Keratinocyte (primary cell): ENCODE data around the gene GSTO2. TPM values are rescaled to one million over a fixed set of nuclear protein-coding genes. Genes with fewer than 3 reads are reported as not detected.

Source experiments
- DNase-seq: peaks from one replicate; pipeline ENCODE4 v3.0.0-alpha.2; 2011; ENCODE audit warnings: low read depth, missing footprints, low spot score
- FAIRE-seq: peaks from 2 replicates; lab custom pipeline; 2011; peaks lifted over from hg19 to GRCh38; lab: Jason Lieb, UNC
- H2AFZ ChIP-seq: 2 replicates; pipeline ENCODE4 v1.6.0; 2012; ENCODE audit warnings: low read length, control low read depth, inconsistent platforms; ENCODE audit not compliant: control insufficient read depth
- H3K27ac ChIP-seq: 2 replicates; pipeline ENCODE4 v1.5.1; 2011; ENCODE audit warnings: low read length; ENCODE audit not compliant: control insufficient read depth, insufficient read depth
- H3K27me3 ChIP-seq: 3 replicates; pipeline ENCODE4 v1.6.0; 2011; ENCODE audit warnings: low read length; ENCODE audit not compliant: control insufficient read depth, insufficient read depth; ENCODE audit errors: extremely low read depth
- H3K36me3 ChIP-seq, 2 experiments: 2 replicates in 1 of 2; 3 replicates in 1 of 2; pipeline ENCODE4 v1.5.1; 2011; ENCODE audit warnings: low read length in 2 of 2, mild to moderate bottlenecking in 1 of 2; ENCODE audit not compliant: control insufficient read depth in 2 of 2, insufficient read depth in 2 of 2; ENCODE audit errors: extremely low read depth in 1 of 2
- H3K4me1 ChIP-seq: 3 replicates; pipeline ENCODE4 v1.5.1; 2011; ENCODE audit warnings: low read length; ENCODE audit not compliant: control insufficient read depth, insufficient read depth; ENCODE audit errors: extremely low read depth
- H3K4me2 ChIP-seq: 3 replicates; pipeline ENCODE4 v1.6.0; 2011; ENCODE audit warnings: low read depth, low read length; ENCODE audit not compliant: control insufficient read depth, insufficient read depth; ENCODE audit errors: extremely low read depth
- H3K4me3 ChIP-seq, 3 experiments: fragments of 200-600 bp in 1 of 3; sonication (generic) in 1 of 3; 2 replicates in 2 of 3; 3 replicates in 1 of 3; pipeline ENCODE4 v1.5.1; 2011 to 2016; ENCODE audit warnings: low read length in 3 of 3, mild to moderate bottlenecking in 3 of 3, control low read depth in 2 of 3, inconsistent platforms in 1 of 3, low read depth in 1 of 3, mixed read lengths in 1 of 3, mixed run types in 1 of 3, moderate library complexity in 1 of 3; ENCODE audit not compliant: control insufficient read depth in 2 of 3, insufficient read depth in 2 of 3; ENCODE audit errors: extremely low read depth in 1 of 3
- H3K79me2 ChIP-seq: 2 replicates; pipeline ENCODE4 v1.6.0; 2012; ENCODE audit warnings: low read length; ENCODE audit not compliant: control insufficient read depth, insufficient read depth
- H3K9ac ChIP-seq: 3 replicates; pipeline ENCODE4 v1.6.0; 2011; ENCODE audit warnings: low read length; ENCODE audit not compliant: control insufficient read depth, insufficient read depth; ENCODE audit errors: extremely low read depth
- H3K9me1 ChIP-seq: 3 replicates; pipeline ENCODE4 v1.6.0; 2011; ENCODE audit warnings: low read length; ENCODE audit not compliant: control insufficient read depth, insufficient read depth; ENCODE audit errors: extremely low read depth
- H3K9me3 ChIP-seq: 2 replicates; pipeline ENCODE4 v1.5.1; 2012; ENCODE audit warnings: low read depth, low read length; ENCODE audit not compliant: control insufficient read depth
- H4K20me1 ChIP-seq: 3 replicates; pipeline ENCODE4 v1.6.0; 2011; ENCODE audit warnings: low read length; ENCODE audit not compliant: control insufficient read depth, insufficient read depth; ENCODE audit errors: extremely low read depth
- EZH2 ChIP-seq: IDR thresholded peaks from one replicate; pipeline ENCODE4 v1.6.1; 2012; ENCODE audit warnings: inconsistent platforms, mild to moderate bottlenecking, low read length, moderate library complexity
- dilution Hi-C: fragments of 300-500 bp; cut with MboI; formaldehyde crosslinking; loops from one replicate; pipeline ENCODE4 v1.7.0; 2020; ENCODE audit warnings: low sequenced_read_pairs; ENCODE audit not compliant: extremely low pct_ligation_motif_present
- polyA minus RNA-seq, 3 experiments: library from RNA; depleted of rRNA, polyadenylated mRNA; stranded (reverse); fragments of >200 nt; gene quantifications; 1 replicate in 1 of 3; 2 replicates in 1 of 3; 3 replicates in 1 of 3; pipeline ENCODE4 v1.2.3, GENCODE V29; 2011
- polyA plus RNA-seq, 5 experiments: library from polyadenylated mRNA; depleted of rRNA in 3 of 5; stranded (reverse) in 3 of 5; stranded (forward) in 1 of 5; unstranded in 1 of 5; fragments of >200 nt; gene quantifications; 1 replicate in 1 of 5; 2 replicates in 3 of 5; 3 replicates in 1 of 5; pipeline versions ENCODE4 v1.2.1 to v1.2.3, GENCODE V29; 2011 to 2012; ENCODE audit warnings: missing spikeins in 2 of 5, low read depth in 1 of 5, low replicate concordance in 1 of 5
- TF ChIP-seq, protein P1 (sequence below), 3 experiments: IDR thresholded peaks in 1 of 3; conservative IDR thresholded peaks in 1 of 3; optimal IDR thresholded peaks in 1 of 3; 2 replicates in 2 of 3; 3 replicates in 1 of 3; pipeline versions ENCODE3 to v1.5.1; 2011; ENCODE audit warnings: low read length in 3 of 3, mild to moderate bottlenecking in 3 of 3, moderate library complexity in 2 of 3, control low read depth in 1 of 3, inconsistent platforms in 1 of 3; ENCODE audit not compliant: insufficient read depth in 2 of 3; ENCODE audit errors: extremely low read depth in 1 of 3

Gene GSTO2
- polyA plus RNA-seq (42.7 to 56.9 TPM (median 47.1 TPM) in 3 replicates), polyA minus RNA-seq (17.9 to 33.5 TPM (median 25.5 TPM) in 3 replicates)
- 3.5 TPM for polyA plus RNA-seq (2011; ENCODE audit: low read depth)
- polyA plus RNA-seq (2011; cell fraction: cytosol; rRNA removed): 43.7 and 50.3 TPM in 2 replicates
- 29.6 and 32.1 TPM in 2 replicates for polyA plus RNA-seq (2011; cell fraction: nucleus; rRNA removed)
- 28.2 and 28.3 TPM in 2 replicates for polyA plus RNA-seq (2012; ENCODE audit: low replicate concordance)
- polyA minus RNA-seq (2011; cell fraction: cytosol; rRNA and poly(A)+ RNA removed): 10.7 TPM
- polyA minus RNA-seq (2011; cell fraction: nucleus; rRNA and poly(A)+ RNA removed): 7.9 and 15.6 TPM in 2 replicates

DNA sequence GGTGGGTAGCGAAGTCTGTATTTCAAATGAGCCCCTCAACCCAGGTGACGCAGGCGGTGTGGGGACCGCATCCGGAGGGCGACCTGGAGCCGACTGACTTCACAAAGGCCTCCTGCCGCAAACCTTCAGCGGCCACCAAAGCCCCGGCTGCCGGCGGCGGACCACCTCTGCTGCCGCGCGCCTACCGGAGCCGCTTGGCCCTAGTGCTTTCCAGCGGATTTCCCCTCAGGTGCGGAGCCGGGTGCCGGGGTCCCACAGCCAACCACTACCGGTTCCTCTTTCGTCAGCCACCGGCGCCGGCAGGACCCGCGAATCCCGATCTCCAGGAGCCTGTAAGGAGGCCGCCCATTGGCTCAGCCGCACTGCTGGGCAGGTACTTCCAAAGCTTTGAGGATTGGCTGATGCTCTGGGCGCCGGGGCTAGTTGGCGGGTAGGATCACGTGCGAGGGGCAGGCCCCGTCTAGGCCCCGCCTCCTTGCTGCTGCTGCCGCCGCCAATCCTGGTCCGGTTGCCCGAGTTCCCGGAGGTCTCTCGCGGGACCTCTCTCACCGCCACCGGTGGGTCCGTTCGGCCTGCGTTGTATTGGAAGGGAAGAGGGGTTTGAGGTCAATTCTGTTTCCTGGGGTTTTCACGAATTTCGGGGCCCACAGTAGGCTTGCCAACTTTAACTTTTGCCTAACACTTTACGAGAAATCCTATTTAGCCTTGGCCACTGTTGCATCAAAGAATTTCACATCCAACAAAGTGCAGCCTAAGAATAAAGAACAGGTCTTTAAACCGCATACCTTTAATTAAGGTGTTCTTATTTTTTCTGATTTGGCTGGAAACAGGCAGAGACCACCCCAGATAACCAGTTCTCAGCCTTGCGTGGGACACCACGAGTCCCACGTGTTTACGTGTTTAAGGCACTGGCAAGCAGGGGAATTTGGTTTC is at the start of gene GSTO2:
Gene GSTO2 (plus strand): TSS at position 472 of the 933 bp plus-strand sequence. CDS start 5,732 bp downstream, outside the sequence.
- peaks cover 7 to 12% of the 10 kb centered on the region in 2 experiments for H3K36me3 ChIP-seq
- dilution Hi-C loops: no loop called here
- no peaks in the 10 kb centered on the region for H4K20me1 ChIP-seq
- TF ChIP-seq EZH2: no peak
- TF ChIP-seq, protein P1, sequence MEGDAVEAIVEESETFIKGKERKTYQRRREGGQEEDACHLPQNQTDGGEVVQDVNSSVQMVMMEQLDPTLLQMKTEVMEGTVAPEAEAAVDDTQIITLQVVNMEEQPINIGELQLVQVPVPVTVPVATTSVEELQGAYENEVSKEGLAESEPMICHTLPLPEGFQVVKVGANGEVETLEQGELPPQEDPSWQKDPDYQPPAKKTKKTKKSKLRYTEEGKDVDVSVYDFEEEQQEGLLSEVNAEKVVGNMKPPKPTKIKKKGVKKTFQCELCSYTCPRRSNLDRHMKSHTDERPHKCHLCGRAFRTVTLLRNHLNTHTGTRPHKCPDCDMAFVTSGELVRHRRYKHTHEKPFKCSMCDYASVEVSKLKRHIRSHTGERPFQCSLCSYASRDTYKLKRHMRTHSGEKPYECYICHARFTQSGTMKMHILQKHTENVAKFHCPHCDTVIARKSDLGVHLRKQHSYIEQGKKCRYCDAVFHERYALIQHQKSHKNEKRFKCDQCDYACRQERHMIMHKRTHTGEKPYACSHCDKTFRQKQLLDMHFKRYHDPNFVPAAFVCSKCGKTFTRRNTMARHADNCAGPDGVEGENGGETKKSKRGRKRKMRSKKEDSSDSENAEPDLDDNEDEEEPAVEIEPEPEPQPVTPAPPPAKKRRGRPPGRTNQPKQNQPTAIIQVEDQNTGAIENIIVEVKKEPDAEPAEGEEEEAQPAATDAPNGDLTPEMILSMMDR (optimal IDR thresholded peaks at IDR 0.05 in 1 of 3, IDR thresholded peaks at IDR 0.05 in 1 of 3, conservative IDR thresholded peaks at IDR 0.05 in 1 of 3; ENCODE audit: extremely low read depth in 1 of 3, insufficient read depth in 2 of 3, low read length in 3 of 3): no peak
- H3K79me2 ChIP-seq: peaks cover 22% of the 10 kb centered on the region
- no peaks in the 10 kb centered on the region for H3K9me3 ChIP-seq
- H3K9ac ChIP-seq: peak within 1 kb of the TSS; percentile 96
- H3K9me1 ChIP-seq: no peaks in the 10 kb centered on the region
- FAIRE-seq: no peak
- H3K4me2 ChIP-seq: peak within 1 kb of the TSS; percentile 87
- peak within 1 kb of the TSS; percentile 61 to 89 (median 75) for H3K4me3 ChIP-seq
- H3K27ac ChIP-seq: peak within 1 kb of the TSS; percentile 95
- peak; percentile 87 for DNase-seq
- H3K4me1 ChIP-seq: peaks cover 8% of the 10 kb centered on the region
- H3K27me3 ChIP-seq: no peaks in the 10 kb centered on the region
- H2AFZ ChIP-seq: peak within 1 kb of the TSS; percentile 89

DNA sequence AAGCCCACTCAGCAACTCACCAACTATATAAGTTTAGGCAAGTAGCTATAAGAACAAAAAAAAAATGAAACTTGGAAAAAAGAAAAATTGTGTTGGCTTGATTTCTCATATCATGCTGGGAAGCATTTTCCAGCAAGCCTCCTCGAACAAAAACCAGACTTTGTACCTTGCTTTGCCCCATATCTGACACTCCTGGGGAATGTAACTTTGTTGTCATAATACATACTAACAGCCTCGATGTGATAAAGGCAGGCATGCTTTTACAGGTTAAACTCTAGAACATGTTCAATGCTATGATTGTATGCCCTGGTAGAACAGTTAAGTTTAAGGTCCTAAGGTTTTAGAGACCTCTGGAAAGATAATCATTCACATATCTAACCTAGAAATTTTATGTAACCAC is 48.5 kb upstream of the GSTO2 start:
- H3K4me1 ChIP-seq: no peaks in the 10 kb centered on the region
- H3K9me1 ChIP-seq: no peaks in the 10 kb centered on the region
- peaks cover 7% of the 10 kb centered on the region for H3K27me3 ChIP-seq
- no peak overlapping the region for H2AFZ ChIP-seq
- no peak overlapping the region for H3K27ac ChIP-seq
- H3K4me3 ChIP-seq: no peak overlapping the region
- no peak for TF ChIP-seq EZH2
- TF ChIP-seq, protein P1 (optimal IDR thresholded peaks at IDR 0.05 in 1 of 3, IDR thresholded peaks at IDR 0.05 in 1 of 3, conservative IDR thresholded peaks at IDR 0.05 in 1 of 3; ENCODE audit: extremely low read depth in 1 of 3, insufficient read depth in 2 of 3, low read length in 3 of 3): no peak
- no peaks in the 10 kb centered on the region for H4K20me1 ChIP-seq
- FAIRE-seq (no peak), DNase-seq (no peak)
- no peaks in the 10 kb centered on the region for H3K36me3 ChIP-seq
- no peaks in the 10 kb centered on the region for H3K79me2 ChIP-seq
- H3K4me2 ChIP-seq: no peak overlapping the region
- no peaks in the 10 kb centered on the region for H3K9me3 ChIP-seq
- no peak overlapping the region for H3K9ac ChIP-seq
- dilution Hi-C loops: no loop called here
